Activated effector memory CD4-positive, alpha-beta T cell treated with Interleukin-2 at 50 U/mL for 16 hours (primary cell): ENCODE results near the gene DAB2IP.

ENCODE experiments used
- DNase-seq: peaks from one replicate; pipeline ENCODE4 v3.0.0-alpha.2; 2020

The DAB2IP gene

GRCh38 chr9:121707477-121708424 is 56.3 kb downstream of the DAB2IP start:
- DNase-seq, result no peak

GRCh38 chr9:121708768-121709488 is 57.5 kb downstream of the DAB2IP start:
- no peak for DNase-seq

GRCh38 chr9:121709798-121710197 is 58.4 kb downstream of the DAB2IP start:
- DNase-seq, result no peak

- DNase-seq, result no peak
Observed at GRCh38 chr9:121711281-121711680, 59.8 kb downstream of the DAB2IP start.

GRCh38 chr9:121711797-121712196 is 60.4 kb downstream of the DAB2IP start:
- DNase-seq, result no peak

GRCh38 chr9:121713400-121714070 is 62.1 kb downstream of the DAB2IP start:
- no peak for DNase-seq

- no peak for DNase-seq
Observed at GRCh38 chr9:121714075-121714705, 62.8 kb downstream of the DAB2IP start.

GRCh38 chr9:121714873-121715272 is 63.4 kb downstream of the DAB2IP start:
- DNase-seq, result no peak

- no peak for DNase-seq
Observed at GRCh38 chr9:121717141-121717991, 65.9 kb downstream of the DAB2IP start.

- DNase-seq, result no peak
Observed at GRCh38 chr9:121718084-121718483, 66.7 kb downstream of the DAB2IP start.

GRCh38 chr9:121718501-121718900 is 67.1 kb downstream of the DAB2IP start:
- DNase-seq, result no peak

- DNase-seq, result no peak
Observed at GRCh38 chr9:121720311-121721057, 69.0 kb downstream of the DAB2IP start.

GRCh38 chr9:121721058-121721350 is 69.6 kb downstream of the DAB2IP start:
- DNase-seq, result no peak

GRCh38 chr9:121721770-121722169 is 70.3 kb downstream of the DAB2IP start:
- no peak for DNase-seq

- DNase-seq, result no peak
Observed at GRCh38 chr9:121725008-121725775, 73.8 kb downstream of the DAB2IP start.

GRCh38 chr9:121727295-121728020 is 76.0 kb downstream of the DAB2IP start:
- no peak for DNase-seq

GRCh38 chr9:121728916-121729315 is 77.5 kb downstream of the DAB2IP start:
- DNase-seq, result no peak

GRCh38 chr9:121729769-121730562 is 78.5 kb downstream of the DAB2IP start:
- no peak for DNase-seq

- no peak for DNase-seq
Observed at GRCh38 chr9:121731090-121731489, 79.7 kb downstream of the DAB2IP start.
